ENCODE measurements around the gene RNF39.

The RNF39 gene

GRCh38 chr6:30113003-30113759, 37.6 kb upstream of the RNF39 start, which contains the start of gene TRIM31:
Gene TRIM31 (minus strand): TSS chr6:30113090. CDS start chr6:30112805, 285 bp downstream.
- no peak within 1 kb of the TSS for H3K4me3 ChIP-seq (ENCODE audit: control insufficient read depth, low read depth, low read length)
- TF ChIP-seq CTCF (IDR thresholded peaks at IDR 0.05; ENCODE audit: control insufficient read depth, insufficient read depth, low read depth, low read length, missing control alignments), result no peak
- no peak for DNase-seq (ENCODE audit: low read depth)

GRCh38 chr6:30112402-30112994, 36.9 kb upstream of the RNF39 start:
- TF ChIP-seq CTCF (IDR thresholded peaks at IDR 0.05; ENCODE audit: control insufficient read depth, insufficient read depth, low read depth, low read length, missing control alignments), result no peak
- H3K4me3 ChIP-seq (ENCODE audit: control insufficient read depth, low read depth, low read length), result no peak overlapping the region
- DNase-seq (ENCODE audit: low read depth), result no peak

GRCh38 chr6:30111266-30111856, 35.8 kb upstream of the RNF39 start:
- no peak overlapping the region for H3K4me3 ChIP-seq (ENCODE audit: control insufficient read depth, low read depth, low read length)
- no peak for DNase-seq (ENCODE audit: low read depth)
- no peak for TF ChIP-seq CTCF (IDR thresholded peaks at IDR 0.05; ENCODE audit: control insufficient read depth, insufficient read depth, low read depth, low read length, missing control alignments)

- TF ChIP-seq CTCF (IDR thresholded peaks at IDR 0.05; ENCODE audit: control insufficient read depth, insufficient read depth, low read depth, low read length, missing control alignments), result no peak
- no peak overlapping the region for H3K4me3 ChIP-seq (ENCODE audit: control insufficient read depth, low read depth, low read length)
- no peak for DNase-seq (ENCODE audit: low read depth)
Observed at GRCh38 chr6:30104661-30105060, 29.1 kb upstream of the RNF39 start.

GRCh38 chr6:30103872-30104179, 28.3 kb upstream of the RNF39 start:
- no peak for TF ChIP-seq CTCF (IDR thresholded peaks at IDR 0.05; ENCODE audit: control insufficient read depth, insufficient read depth, low read depth, low read length, missing control alignments)

GRCh38 chr6:30102970-30103871, 27.7 kb upstream of the RNF39 start:
- TF ChIP-seq CTCF (IDR thresholded peaks at IDR 0.05; ENCODE audit: control insufficient read depth, insufficient read depth, low read depth, low read length, missing control alignments), result peak; percentile 97
- peak overlapping the region; percentile 50 for H3K4me3 ChIP-seq (ENCODE audit: control insufficient read depth, low read depth, low read length)
- DNase-seq (ENCODE audit: low read depth), result peak; percentile 50

More at GRCh38 chr6:30103872-30104179, 28.3 kb upstream of the RNF39 start:
- DNase-seq (ENCODE audit: low read depth), result no peak
- H3K4me3 ChIP-seq (ENCODE audit: control insufficient read depth, low read depth, low read length), result peak overlapping the region; percentile 50
